ENCODE measurements around the gene FADS2.

DNA sequence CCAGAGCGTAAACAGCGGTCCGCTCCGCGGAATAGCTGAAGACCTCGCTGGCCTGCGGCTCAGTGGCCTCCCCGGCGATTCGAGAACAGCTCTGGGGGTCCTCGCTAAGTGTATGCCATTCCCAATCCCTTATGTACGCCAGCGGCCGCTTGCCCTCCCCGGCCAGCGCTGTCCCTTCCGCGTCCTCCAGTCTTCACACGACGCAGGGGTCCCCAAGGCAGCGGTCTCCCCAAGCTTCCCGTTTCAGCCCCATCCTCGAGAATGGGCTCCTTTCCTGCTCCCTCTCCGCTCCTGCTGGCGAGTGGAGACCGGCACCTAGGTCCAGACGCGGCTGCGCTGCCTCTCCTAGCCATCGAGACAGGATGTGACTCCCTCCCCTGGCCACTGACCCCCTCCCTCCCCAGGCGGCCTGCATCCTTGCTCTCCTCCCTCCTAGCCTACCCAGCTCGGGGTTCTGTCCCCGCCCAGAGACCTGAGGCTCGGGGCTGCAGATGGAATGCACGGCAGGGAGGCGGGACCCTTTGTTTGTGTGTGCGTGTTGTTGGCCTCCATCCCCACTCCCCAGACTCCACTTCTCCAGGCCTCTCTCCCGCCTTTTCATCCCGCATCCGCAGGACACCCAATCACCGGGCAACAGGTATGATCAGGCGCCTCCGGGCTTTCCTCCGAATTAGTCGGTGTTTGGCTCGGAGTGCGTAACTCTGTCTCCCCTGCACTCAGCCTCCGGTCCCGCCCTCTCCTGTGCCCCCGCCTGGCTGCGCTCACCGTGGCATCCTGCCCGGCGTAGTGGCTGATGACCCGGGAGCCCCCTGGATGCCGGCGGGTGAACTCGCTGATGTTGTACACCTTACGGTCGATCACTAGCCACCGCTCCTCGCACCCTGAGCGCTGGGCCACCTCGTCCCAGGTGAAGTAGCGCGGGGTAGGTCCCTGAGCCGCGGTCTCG, 12.0 kb upstream of the FADS2 start:
- TF ChIP-seq CTCF (IDR thresholded peaks at IDR 0.05; ENCODE audit: poor library complexity) (no peak), EZH2 (IDR thresholded peaks at IDR 0.05; ENCODE audit: borderline replicate concordance) (no peak)
